B cell (primary cell): ENCODE data around the gene LHFPL6.

Experiments
- CTCF ChIP-seq: fragments of 200-600 bp; IDR thresholded peaks from one replicate; pipeline ENCODE4 v1.8.0; 2022; ENCODE audit warnings: antibody characterized with exemption, mild to moderate bottlenecking
- EZH2 ChIP-seq: IDR thresholded peaks from 2 replicates; pipeline ENCODE4 v1.6.1; 2012; ENCODE audit warnings: borderline replicate concordance, low read depth, mild to moderate bottlenecking, moderate library complexity, low read length; ENCODE audit not compliant: insufficient read depth, poor library complexity, severe bottlenecking

- no peak for TF ChIP-seq CTCF
- TF ChIP-seq EZH2: no peak
Measured at GRCh38 chr13:39590466-39591036, 12.4 kb downstream of the LHFPL6 start.
